IMR-90 (cell line): Measurements from ENCODE around the gene SLC25A22. TPM values are rescaled to one million over a fixed set of nuclear protein-coding genes. Genes with fewer than 3 reads are reported as not detected.

Experiments used
- ATAC-seq: fragments of 200-7000 bp; cut with Tn5 transposase; 2 replicates; pipeline ENCODE4 v1.9.1; 2020; ENCODE audit warnings: low read depth, mild to moderate bottlenecking, moderate library complexity
- BruUV-seq: library from RNA; stranded (reverse); fragments of 400-500 nt; replicated peaks from 2 replicates; lab custom pipeline; 2021; lab: Mats Ljungman, UMichigan
- CTCF ChIA-PET: fragments of 300-600 bp; formaldehyde crosslinking; extraction: SDS; loops from one replicate; lab custom pipeline; 2021; ENCODE audit warnings: antibody characterized with exemption; lab: Yijun Ruan, JAX
- POLR2A ChIA-PET: fragments of 300-600 bp; sonication (Branson Sonifier 250); formaldehyde crosslinking; loops from one replicate; lab custom pipeline; 2022; ENCODE audit warnings: antibody characterized with exemption; ENCODE audit not compliant: unreplicated experiment; lab: Charles Lee
- DNase-seq: peaks from one replicate; pipeline ENCODE4 v3.0.0; 2013
- H2AFZ ChIP-seq: replicated peaks from 2 replicates; pipeline ENCODE3; 2013; ENCODE audit warnings: low read length, mild to moderate bottlenecking; ENCODE audit not compliant: poor library complexity
- H2AK5ac ChIP-seq: 2 replicates; pipeline ENCODE4 v1.6.1; 2013; ENCODE audit warnings: low read depth, low read length, inconsistent platforms
- H2AK9ac ChIP-seq: replicated peaks from 2 replicates; pipeline ENCODE3; 2013; ENCODE audit warnings: mild to moderate bottlenecking, low read depth, low read length, moderate library complexity; ENCODE audit not compliant: poor library complexity
- H2BK120ac ChIP-seq: 2 replicates; pipeline ENCODE4 v1.6.1; 2013; ENCODE audit warnings: low read depth, low read length, inconsistent platforms
- H2BK15ac ChIP-seq: 3 replicates; pipeline ENCODE4 v1.6.1; 2013; ENCODE audit warnings: low read depth, low read length, inconsistent platforms
- H2BK20ac ChIP-seq: 2 replicates; pipeline ENCODE4 v1.6.1; 2013; ENCODE audit warnings: low read depth, mild to moderate bottlenecking, inconsistent platforms, low read length, moderate library complexity
- H2BK5ac ChIP-seq: 2 replicates; pipeline ENCODE4 v1.6.1; 2013; ENCODE audit warnings: mild to moderate bottlenecking, low read depth, low read length, inconsistent platforms; ENCODE audit not compliant: poor library complexity, severe bottlenecking
- H3K14ac ChIP-seq: replicated peaks from 2 replicates; pipeline ENCODE4 v1.6.1; 2013; ENCODE audit warnings: low read depth, low read length, inconsistent platforms
- H3K18ac ChIP-seq: 2 replicates; pipeline ENCODE4 v1.6.1; 2013; ENCODE audit warnings: low read depth, low read length, control low read depth
- H3K23ac ChIP-seq: 2 replicates; pipeline ENCODE4 v1.6.1; 2013; ENCODE audit warnings: low read depth, low read length, inconsistent platforms
- H3K27ac ChIP-seq: 2 replicates; pipeline ENCODE4 v1.5.1; 2013; ENCODE audit warnings: mild to moderate bottlenecking, control low read depth, low read length; ENCODE audit not compliant: insufficient read depth
- H3K27me3 ChIP-seq: 2 replicates; pipeline ENCODE4 v1.6.1; 2013; ENCODE audit warnings: low read length; ENCODE audit not compliant: control insufficient read depth, insufficient read depth
- H3K36me3 ChIP-seq: 2 replicates; pipeline ENCODE4 v1.6.1; 2013; ENCODE audit warnings: low read length, mixed read lengths; ENCODE audit not compliant: control insufficient read depth, insufficient read depth
- H3K4ac ChIP-seq: 2 replicates; pipeline ENCODE4 v1.6.1; 2013; ENCODE audit warnings: low read depth, low read length, inconsistent platforms
- H3K4me1 ChIP-seq: 2 replicates; pipeline ENCODE4 v1.6.1; 2013; ENCODE audit warnings: low read length, mixed read lengths; ENCODE audit not compliant: control insufficient read depth, insufficient read depth
- H3K4me2 ChIP-seq: 2 replicates; pipeline ENCODE4 v1.6.1; 2013; ENCODE audit warnings: low read depth, mild to moderate bottlenecking, control low read depth, low read length, moderate library complexity
- H3K4me3 ChIP-seq: 2 replicates; pipeline ENCODE4 v1.5.1; 2013; ENCODE audit warnings: low read depth, mild to moderate bottlenecking, control low read depth, low read length, moderate library complexity; ENCODE audit not compliant: insufficient read depth
- H3K56ac ChIP-seq: 2 replicates; pipeline ENCODE4 v1.6.1; 2013; ENCODE audit warnings: low read length, inconsistent platforms; ENCODE audit not compliant: insufficient read depth; ENCODE audit errors: extremely low read depth
- H3K79me1 ChIP-seq, 2 experiments: 2 replicates each; pipeline ENCODE4 v1.6.1; 2013; ENCODE audit warnings: low read length in 2 of 2, inconsistent platforms in 1 of 2, low read depth in 1 of 2
- H3K9ac ChIP-seq: 2 replicates; pipeline ENCODE4 v1.6.1; 2013; ENCODE audit warnings: low read depth, low read length, control low read depth
- H3K9me1 ChIP-seq: 2 replicates; pipeline ENCODE4 v1.6.1; 2013; ENCODE audit warnings: low read length, inconsistent platforms; ENCODE audit not compliant: insufficient read depth
- H3K9me3 ChIP-seq: 2 replicates; pipeline ENCODE4 v1.6.1; 2013; ENCODE audit warnings: low read length; ENCODE audit not compliant: control insufficient read depth, insufficient read depth
- H4K20me1 ChIP-seq: 2 replicates; pipeline ENCODE4 v1.6.1; 2013; ENCODE audit warnings: low read length, inconsistent platforms; ENCODE audit not compliant: insufficient read depth
- H4K5ac ChIP-seq: 2 replicates; pipeline ENCODE4 v1.6.1; 2013; ENCODE audit warnings: mild to moderate bottlenecking, low read depth, low read length, control low read depth
- H4K8ac ChIP-seq, 2 experiments: 2 replicates each; pipeline ENCODE4 v1.6.1; 2013; ENCODE audit warnings: low read depth in 2 of 2, low read length in 2 of 2, control low read depth in 1 of 2, inconsistent platforms in 1 of 2
- H4K91ac ChIP-seq: 2 replicates; pipeline ENCODE4 v1.6.1; 2013; ENCODE audit warnings: low read depth, low read length, inconsistent platforms; ENCODE audit not compliant: insufficient read depth
- BHLHE40 ChIP-seq: fragments of 150-350 bp; IDR thresholded peaks from 2 replicates; pipeline ENCODE4 v1.6.1; 2016; ENCODE audit warnings: mild to moderate bottlenecking, low read depth, low read length
- CEBPB ChIP-seq: IDR thresholded peaks from 2 replicates; pipeline ENCODE4 v1.6.1; 2012; ENCODE audit warnings: low read depth, low read length, improper control_type of control experiment
- CHD1 ChIP-seq: IDR thresholded peaks from 2 replicates; pipeline ENCODE4 v1.6.1; 2012; ENCODE audit warnings: low read depth, low read length, improper control_type of control experiment
- CTCF ChIP-seq: conservative IDR thresholded peaks from 2 replicates; pipeline ENCODE4 v1.5.1; 2012; ENCODE audit warnings: mild to moderate bottlenecking, low read depth, low read length, improper control_type of control experiment
- ELK1 ChIP-seq: fragments of 150-350 bp; IDR thresholded peaks from 2 replicates; pipeline ENCODE4 v1.6.1; 2016; ENCODE audit warnings: low read depth, mild to moderate bottlenecking, low read length, moderate library complexity, borderline replicate concordance
- FOS ChIP-seq: fragments of 150-350 bp; IDR thresholded peaks from 2 replicates; pipeline ENCODE4 v1.6.1; 2016; ENCODE audit warnings: low read depth, low read length
- MAFK ChIP-seq: IDR thresholded peaks from 2 replicates; pipeline ENCODE4 v1.6.1; 2012; ENCODE audit warnings: low read depth, low read length, improper control_type of control experiment
- MAZ ChIP-seq: IDR thresholded peaks from 2 replicates; pipeline ENCODE4 v1.6.1; 2012; ENCODE audit warnings: low read depth, mild to moderate bottlenecking, low read length, improper control_type of control experiment, moderate library complexity, borderline replicate concordance
- MXI1 ChIP-seq: IDR thresholded peaks from 2 replicates; pipeline ENCODE4 v1.6.1; 2012; ENCODE audit warnings: low read depth, mild to moderate bottlenecking, low read length, moderate library complexity, borderline replicate concordance
- NFE2L2 ChIP-seq: fragments of 150-350 bp; IDR thresholded peaks from 2 replicates; pipeline ENCODE4 v1.6.1; 2016; ENCODE audit warnings: low read depth, mild to moderate bottlenecking, low read length
- POLR2A ChIP-seq: IDR thresholded peaks from 2 replicates; pipeline ENCODE4 v1.6.1; 2012; ENCODE audit warnings: mild to moderate bottlenecking, low read depth, low read length
- RAD21 ChIP-seq: IDR thresholded peaks from 2 replicates; pipeline ENCODE4 v1.6.1; 2012; ENCODE audit warnings: low read length, improper control_type of control experiment
- RCOR1 ChIP-seq: IDR thresholded peaks from 2 replicates; pipeline ENCODE4 v1.6.1; 2012; ENCODE audit warnings: mild to moderate bottlenecking, low read length, improper control_type of control experiment; ENCODE audit not compliant: insufficient replicate concordance
- RFX5 ChIP-seq: IDR thresholded peaks from 2 replicates; pipeline ENCODE4 v1.8.0; 2012; ENCODE audit warnings: low read depth, mild to moderate bottlenecking, low read length, moderate library complexity
- SMC3 ChIP-seq: fragments of 150-350 bp; IDR thresholded peaks from 2 replicates; pipeline ENCODE4 v1.6.1; 2016; ENCODE audit warnings: low read depth, mild to moderate bottlenecking, antibody characterized with exemption, low read length, moderate library complexity
- USF2 ChIP-seq: fragments of 150-350 bp; IDR thresholded peaks from 2 replicates; pipeline ENCODE4 v1.6.1; 2017; ENCODE audit warnings: mild to moderate bottlenecking, antibody characterized with exemption, low read length, low read depth
- dilution Hi-C: fragments of 300-500 bp; cut with HindIII; formaldehyde crosslinking; loops from one replicate; pipeline ENCODE4 v1.14.3; 2018; ENCODE audit warnings: low sequenced_read_pairs; ENCODE audit not compliant: unreplicated experiment
- in situ Hi-C: fragments of 300-500 bp; cut with MboI; formaldehyde crosslinking; loops from 3 replicates; pipeline ENCODE4 v1.14.3; 2019; ENCODE audit warnings: low sequenced_read_pairs, inconsistent platforms, mixed read lengths
- intact Hi-C: fragments of 100-400 bp; cut with micrococcal nuclease; formaldehyde crosslinking; loops from 2 replicates; pipeline ENCODE4 v1.10.0; 2022
- polyA plus RNA-seq, 3 experiments: library from polyadenylated mRNA; depleted of rRNA; stranded (reverse); fragments of >200 nt; gene quantifications; 2 replicates each; pipeline ENCODE4 v1.2.3, GENCODE V29; 2012; ENCODE audit warnings: low replicate concordance in 1 of 3
- total RNA-seq: library from RNA; depleted of rRNA; stranded (reverse); fragments of >200 nt; gene quantifications from 2 replicates; pipeline ENCODE4 v1.2.3, GENCODE V29; 2012

The SLC25A22 gene
- total and polyA plus RNA-seq, 2 of the 4 experiments (the other 2 are of a cell fraction), result 8.2 to 41.3 TPM

GRCh38 chr11:760236-760635, 37.8 kb downstream of the SLC25A22 start:
- Histone ChIP-seq H2AK9ac (no peak overlapping the region), H3K4me3 (no peak overlapping the region), H4K91ac (no peak overlapping the region), H3K56ac (no peak overlapping the region), H2BK20ac (no peak overlapping the region), H4K20me1 (peaks cover 55% of the 10 kb centered on the region), H2BK5ac (no peak overlapping the region), H3K14ac (no peak overlapping the region), H3K4me1 (peaks cover 5% of the 10 kb centered on the region), H3K9me1 (peaks cover 3% of the 10 kb centered on the region; the same call in 1 of the 2 replicates), H3K9ac (no peak overlapping the region), H3K79me1 (peaks cover 10 to 54% of the 10 kb centered on the region in 2 experiments; a peak in 3 of 4 replicates), H4K8ac (no peak overlapping the region), H3K27me3 (no peaks in the 10 kb centered on the region), H2AFZ (no peak overlapping the region), H3K27ac (no peak overlapping the region), H3K9me3 (no peaks in the 10 kb centered on the region), H3K18ac (no peak overlapping the region), H3K23ac (no peak overlapping the region), H3K4me2 (no peak overlapping the region), H2AK5ac (no peak overlapping the region), H3K36me3 (peaks cover 71% of the 10 kb centered on the region), H3K4ac (no peak overlapping the region), H2BK15ac (no peak overlapping the region), H2BK120ac (no peak overlapping the region), H4K5ac (no peak overlapping the region)
- no peak for TF ChIP-seq CTCF
- no peak for TF ChIP-seq NFE2L2
- no peak for TF ChIP-seq MAFK
- TF ChIP-seq CEBPB, result no peak
- no peak for TF ChIP-seq RFX5
- no peak for TF ChIP-seq BHLHE40
- no peak for TF ChIP-seq USF2
- TF ChIP-seq FOS, result no peak
- TF ChIP-seq ELK1, result no peak
- no peak for TF ChIP-seq MAZ
- TF ChIP-seq POLR2A, result no peak
- no peak for TF ChIP-seq RCOR1
- no peak for TF ChIP-seq MXI1
- TF ChIP-seq CHD1, result no peak
- TF ChIP-seq RAD21, result no peak
- no peak for TF ChIP-seq SMC3
- no peak for ATAC-seq
- intact Hi-C loops (no loop called here), dilution Hi-C loops (no loop called here), in situ Hi-C loops (no loop called here)
- POLR2A ChIA-PET, result no interaction called here
- DNase-seq, result no peak
- BruUV-seq, result no TSS peak
- CTCF ChIA-PET, result no interaction called here
